Bronchial epithelial cell (primary cell): ENCODE data around the gene ICOS. TPM values are rescaled to one million over a fixed set of nuclear protein-coding genes. Genes with fewer than 3 reads are reported as not detected.
A peak's percentile ranks its signal among the peaks of the same experiment; 100 is the strongest.

Experiments
- DNase-seq: peaks from one replicate; pipeline ENCODE4 v3.0.0-alpha.2; 2010; ENCODE audit warnings: low read depth
- FAIRE-seq: peaks from 2 replicates; lab custom pipeline; 2011; peaks lifted over from hg19 to GRCh38; lab: Jason Lieb, UNC
- H3K27me3 ChIP-seq: 2 replicates; pipeline ENCODE4 v1.5.1; 2011; ENCODE audit warnings: low read length; ENCODE audit not compliant: control insufficient read depth, insufficient read depth
- H3K36me3 ChIP-seq: 2 replicates; pipeline ENCODE4 v1.5.1; 2011; ENCODE audit warnings: low read length; ENCODE audit not compliant: control insufficient read depth, insufficient read depth
- H3K4me3 ChIP-seq: 2 replicates; pipeline ENCODE4 v1.5.1; 2011; ENCODE audit warnings: mild to moderate bottlenecking, low read depth, low read length, control low read depth
- total RNA-seq: library from RNA; depleted of rRNA; stranded (reverse); fragments of >200 nt; gene quantifications from 2 replicates; pipeline ENCODE4 v1.2.1, GENCODE V29; 2014
- TF ChIP-seq, protein P1 (sequence below): IDR thresholded peaks from 2 replicates; pipeline ENCODE4 v1.5.1; 2011; ENCODE audit warnings: mild to moderate bottlenecking, moderate library complexity, low read length, control low read depth, inconsistent platforms; ENCODE audit not compliant: insufficient read depth, severe bottlenecking

The ICOS gene
- total RNA-seq, 1 donor from 2014 or later = not detected

DNA sequence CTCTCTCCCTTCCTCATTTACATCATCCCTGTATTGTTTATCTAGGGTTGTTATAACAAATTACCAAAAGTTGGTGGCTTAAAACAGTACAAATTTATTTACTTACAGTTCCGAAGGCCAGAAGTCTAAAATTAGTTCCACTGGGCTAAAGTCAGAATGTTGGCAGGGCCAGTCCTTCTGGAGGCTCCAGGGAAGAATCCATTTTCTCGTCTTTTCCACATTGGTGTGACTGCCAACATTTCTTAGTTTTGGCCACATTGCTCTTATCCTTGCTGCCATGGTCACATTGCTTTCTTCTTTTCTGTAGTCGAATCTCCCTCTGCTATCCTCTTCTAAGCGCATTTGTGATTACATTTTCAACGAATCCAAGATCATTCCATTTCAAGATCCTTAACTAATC lies 34.7 kb downstream of the ICOS start:
- DNase-seq (no peak), FAIRE-seq (no peak)
- TF ChIP-seq, protein P1, sequence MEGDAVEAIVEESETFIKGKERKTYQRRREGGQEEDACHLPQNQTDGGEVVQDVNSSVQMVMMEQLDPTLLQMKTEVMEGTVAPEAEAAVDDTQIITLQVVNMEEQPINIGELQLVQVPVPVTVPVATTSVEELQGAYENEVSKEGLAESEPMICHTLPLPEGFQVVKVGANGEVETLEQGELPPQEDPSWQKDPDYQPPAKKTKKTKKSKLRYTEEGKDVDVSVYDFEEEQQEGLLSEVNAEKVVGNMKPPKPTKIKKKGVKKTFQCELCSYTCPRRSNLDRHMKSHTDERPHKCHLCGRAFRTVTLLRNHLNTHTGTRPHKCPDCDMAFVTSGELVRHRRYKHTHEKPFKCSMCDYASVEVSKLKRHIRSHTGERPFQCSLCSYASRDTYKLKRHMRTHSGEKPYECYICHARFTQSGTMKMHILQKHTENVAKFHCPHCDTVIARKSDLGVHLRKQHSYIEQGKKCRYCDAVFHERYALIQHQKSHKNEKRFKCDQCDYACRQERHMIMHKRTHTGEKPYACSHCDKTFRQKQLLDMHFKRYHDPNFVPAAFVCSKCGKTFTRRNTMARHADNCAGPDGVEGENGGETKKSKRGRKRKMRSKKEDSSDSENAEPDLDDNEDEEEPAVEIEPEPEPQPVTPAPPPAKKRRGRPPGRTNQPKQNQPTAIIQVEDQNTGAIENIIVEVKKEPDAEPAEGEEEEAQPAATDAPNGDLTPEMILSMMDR = no peak
- Histone ChIP-seq H3K4me3 (no peak overlapping the region), H3K27me3 (no peaks in the 10 kb centered on the region), H3K36me3 (no peaks in the 10 kb centered on the region)

DNA sequence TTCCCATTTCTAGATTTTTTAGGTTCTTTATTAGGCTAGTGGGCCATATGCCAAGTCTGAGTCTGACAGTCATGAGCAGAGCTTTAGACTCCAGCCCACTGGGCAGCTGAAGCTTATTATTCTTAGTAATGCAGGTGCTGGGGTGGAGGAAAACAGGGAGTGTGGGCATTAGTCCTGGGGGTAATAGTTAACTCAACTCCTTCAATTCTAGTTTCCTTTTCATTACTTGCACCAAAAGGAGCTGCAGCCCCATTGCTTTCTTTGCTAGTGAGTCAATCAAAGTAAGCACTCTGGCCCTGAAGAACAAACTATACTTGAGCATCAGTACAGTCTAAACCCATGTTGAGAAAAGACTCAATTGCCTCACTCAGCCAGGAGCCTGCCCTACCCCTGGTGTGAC lies 35.5 kb downstream of the ICOS start:
- FAIRE-seq (no peak), DNase-seq (no peak)
- TF ChIP-seq, protein P1 = no peak
- no peaks in the 10 kb centered on the region for H3K36me3 ChIP-seq
- no peak overlapping the region for H3K4me3 ChIP-seq
- no peaks in the 10 kb centered on the region for H3K27me3 ChIP-seq

DNA sequence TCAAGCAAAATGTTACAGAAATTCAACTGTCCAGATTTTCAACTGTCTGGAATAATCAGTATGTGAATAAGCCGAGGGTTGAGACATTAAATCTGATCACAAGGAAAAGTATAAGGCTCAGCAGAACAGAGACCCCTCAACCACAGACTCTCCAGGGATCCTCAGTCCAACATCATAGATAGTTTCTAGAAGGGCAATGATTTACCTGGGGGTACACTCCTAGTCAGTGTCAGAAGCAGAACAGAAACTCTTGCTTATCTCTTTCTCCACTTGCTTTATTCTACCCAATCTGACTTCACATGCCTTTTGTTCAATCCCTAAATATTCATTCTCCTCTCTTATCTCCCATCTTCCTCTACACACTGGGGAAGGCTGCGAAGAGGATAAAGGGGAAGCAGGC lies 36.4 kb downstream of the ICOS start:
- DNase-seq (no peak), FAIRE-seq (no peak)
- Histone ChIP-seq H3K4me3 (no peak overlapping the region), H3K36me3 (no peaks in the 10 kb centered on the region), H3K27me3 (no peaks in the 10 kb centered on the region)
- TF ChIP-seq, protein P1 = no peak

DNA sequence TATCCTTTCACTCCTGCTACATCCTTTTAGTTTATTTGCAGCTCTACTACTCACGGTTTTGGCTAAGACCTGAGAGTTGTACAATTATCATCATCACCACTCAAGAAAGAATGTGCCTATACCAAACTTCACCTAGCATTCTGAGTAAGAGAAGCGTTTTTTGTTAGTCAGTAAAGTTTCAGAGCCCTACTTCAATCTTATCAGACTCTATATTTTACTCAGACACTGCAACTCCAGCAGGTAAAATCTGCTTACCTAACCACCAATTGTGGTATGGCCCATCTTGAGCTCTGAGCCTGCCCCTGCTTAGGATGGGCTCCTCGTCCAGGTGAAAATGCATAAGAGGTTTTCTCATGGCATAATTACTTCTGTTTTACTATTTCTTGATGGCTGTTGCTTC lies 37.1 kb downstream of the ICOS start:
- Histone ChIP-seq H3K4me3 (no peak overlapping the region), H3K36me3 (no peaks in the 10 kb centered on the region), H3K27me3 (no peaks in the 10 kb centered on the region)
- DNase-seq (no peak), FAIRE-seq (no peak)
- TF ChIP-seq, protein P1 = no peak

DNA sequence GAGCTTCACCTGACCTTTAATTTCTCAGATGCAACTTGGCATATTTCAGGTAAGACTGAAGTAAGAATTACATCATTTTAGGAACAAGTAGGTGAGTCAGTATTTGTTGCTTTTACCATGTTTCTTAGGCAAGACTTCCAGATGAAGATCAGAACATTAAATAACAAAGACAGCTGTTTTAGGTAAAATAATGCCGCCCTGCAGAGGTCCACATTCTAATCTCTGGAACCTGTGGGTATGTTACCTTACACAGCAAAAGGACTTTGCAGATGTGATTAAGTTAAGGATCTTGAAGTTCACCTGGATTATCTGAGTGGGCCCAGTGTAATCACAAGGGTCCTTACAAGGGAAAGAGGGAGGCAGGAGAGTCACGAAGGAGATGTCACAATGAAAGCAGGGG lies 39.3 kb downstream of the ICOS start:
- no peaks in the 10 kb centered on the region for H3K36me3 ChIP-seq
- DNase-seq = peak; percentile 36
- H3K27me3 ChIP-seq = no peaks in the 10 kb centered on the region
- H3K4me3 ChIP-seq = no peak overlapping the region
- TF ChIP-seq, protein P1 = no peak
- no peak for FAIRE-seq

DNA sequence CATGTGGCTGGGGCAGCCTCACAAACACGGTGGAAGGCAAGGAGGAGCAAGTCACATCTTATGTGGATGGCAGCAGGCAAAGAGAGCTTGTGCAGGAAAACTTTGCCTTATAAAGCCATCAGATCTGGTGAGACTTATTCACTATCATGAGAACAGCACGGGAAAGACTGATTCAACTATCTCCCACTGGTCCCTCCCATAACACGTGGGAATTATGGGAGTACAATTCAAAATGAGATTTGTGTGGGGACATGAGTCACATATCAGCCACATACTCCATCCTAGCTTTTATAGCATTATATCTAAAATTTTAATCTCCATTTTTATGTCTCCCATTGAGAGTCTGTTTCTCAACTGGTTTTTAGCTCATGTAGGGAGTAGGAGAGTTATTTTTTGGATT lies 45.7 kb downstream of the ICOS start:
- Histone ChIP-seq H3K27me3 (peaks cover 1% of the 10 kb centered on the region), H3K4me3 (no peak overlapping the region), H3K36me3 (no peaks in the 10 kb centered on the region)
- FAIRE-seq (no peak), DNase-seq (no peak)
- TF ChIP-seq, protein P1 = no peak
